Measurements from ENCODE around the gene LITAFD. TPM values are rescaled to one million over a fixed set of nuclear protein-coding genes. Genes with fewer than 3 reads are reported as not detected.

LITAFD gene
- total RNA-seq, 1 experiment from 2014 or later = not detected

- no peaks in the 10 kb centered on the region for H3K9me3 ChIP-seq (ENCODE audit: control insufficient read depth in 1 of 2, insufficient read depth in 1 of 2, low read depth in 1 of 2, low read length in 2 of 2)
- intact Hi-C loops (cut with micrococcal nuclease) = no loop called here
- DNase-seq (ENCODE audit: low read depth, low spot score) = no peak
- ChIA-PET RAD21 (ENCODE audit: low non-redundant PET in 1 of 2, low total read pairs in 2 of 2, uncharacterized antibody in 2 of 2, unreplicated experiment in 2 of 2) (no interaction called here), CTCF (no interaction called here), POLR2A (no interaction called here)
- no TSS peak for BruUV-seq (replicated peaks)
- H3K79me2 ChIP-seq (ENCODE audit: insufficient read depth, low read length) = peaks cover 65% of the 10 kb centered on the region
- H3K27me3 ChIP-seq (ENCODE audit: insufficient read depth, low read length) = no peaks in the 10 kb centered on the region
- H3K4me1 ChIP-seq (ENCODE audit: control insufficient read depth in 1 of 2, insufficient read depth in 2 of 2, low read length in 2 of 2) = no peaks in the 10 kb centered on the region
- no peak overlapping the region for H3K9ac ChIP-seq (ENCODE audit: low read length)
- H3K27ac ChIP-seq (ENCODE audit: low read depth, low read length) = no peak overlapping the region
- H3K4me3 ChIP-seq (replicated peaks in 1 of 2; ENCODE audit: low read depth in 1 of 2, low read length in 2 of 2) = no peak overlapping the region
- no peaks in the 10 kb centered on the region for H3K9me2 ChIP-seq (ENCODE audit: insufficient read depth)
- ATAC-seq = no peak
- H2AFZ ChIP-seq (ENCODE audit: low read depth, low read length, poor library complexity, severe bottlenecking) = no peak overlapping the region
- peaks cover 23 to 52% of the 10 kb centered on the region in 2 experiments; a peak in 3 of 4 replicates for H3K36me3 ChIP-seq (ENCODE audit: control insufficient read depth in 1 of 2, insufficient read depth in 2 of 2, low read length in 2 of 2)
- no peaks in the 10 kb centered on the region for H4K20me1 ChIP-seq (ENCODE audit: insufficient read depth)
- no peak for TF ChIP-seq ATF3 (IDR thresholded peaks at IDR 0.05)
- no peak for TF ChIP-seq TCF7L2 (IDR thresholded peaks at IDR 0.05; ENCODE audit: borderline replicate concordance, extremely low read depth, insufficient read depth, insufficient read length)
- TF ChIP-seq EZH2 (IDR thresholded peaks at IDR 0.05) = no peak
- no peak for TF ChIP-seq EGR1 (IDR thresholded peaks at IDR 0.05; ENCODE audit: low read depth)
- TF ChIP-seq EZH2phosphoT487 (IDR thresholded peaks at IDR 0.05; ENCODE audit: borderline replicate concordance) = no peak
- TF ChIP-seq ZBTB33 (IDR thresholded peaks at IDR 0.05; ENCODE audit: extremely low read depth, insufficient replicate concordance, low read length) = no peak
- TF ChIP-seq SRF (IDR thresholded peaks at IDR 0.05; ENCODE audit: low read depth) = no peak
- TF ChIP-seq POLR2AphosphoS5 (IDR thresholded peaks at IDR 0.05; ENCODE audit: low read depth, low read length) = no peak
- TF ChIP-seq CBX3 (IDR thresholded peaks at IDR 0.05; ENCODE audit: low read depth) = no peak
- no peak for TF ChIP-seq REST (IDR thresholded peaks at IDR 0.05; ENCODE audit: low read depth)
- no peak for TF ChIP-seq CTCF (IDR thresholded peaks at IDR 0.05 in 2 of 3, conservative IDR thresholded peaks at IDR 0.05 in 1 of 3; ENCODE audit: borderline replicate concordance in 1 of 3, insufficient read depth in 1 of 3, low read depth in 2 of 3, low read length in 2 of 3)
- TF ChIP-seq SP1 (IDR thresholded peaks at IDR 0.05; ENCODE audit: low read depth) = no peak
- no peak for TF ChIP-seq SIN3A (IDR thresholded peaks at IDR 0.05; ENCODE audit: low read depth)
- no peak for TF ChIP-seq YY1 (IDR thresholded peaks at IDR 0.05; ENCODE audit: extremely low read depth, insufficient replicate concordance, low read depth, low read length)
- no peak for TF ChIP-seq JUND (IDR thresholded peaks at IDR 0.05)
- no peak for TF ChIP-seq CEBPB (IDR thresholded peaks at IDR 0.05; ENCODE audit: low read depth)
- TF ChIP-seq ELF1 (IDR thresholded peaks at IDR 0.05; ENCODE audit: borderline replicate concordance, low read depth) = no peak
- TF ChIP-seq MAX (IDR thresholded peaks at IDR 0.05) = no peak
- TF ChIP-seq RAD21 (IDR thresholded peaks at IDR 0.05; ENCODE audit: low read depth) = no peak
- TF ChIP-seq FOSL1 (IDR thresholded peaks at IDR 0.05; ENCODE audit: low read depth) = no peak
- H3K4me2 ChIP-seq (ENCODE audit: low read length) = no peak overlapping the region
Observed at GRCh38 chr16:8910811-8911210, 28.7 kb downstream of the LITAFD start.
